HepG2 (cell line): ENCODE results near the gene ZNF493. TPM values are rescaled to one million over a fixed set of nuclear protein-coding genes. Genes with fewer than 3 reads are reported as not detected.
A peak's percentile ranks its signal among the peaks of the same experiment; 100 is the strongest.

ENCODE experiments used
- CHD4 ChIP-seq: fragments of 200-600 bp; sonication (generic); IDR thresholded peaks from 2 replicates; pipeline ENCODE4 v1.7.0; 2017; ENCODE audit warnings: mild to moderate bottlenecking, low read length, borderline replicate concordance
- EHMT2 ChIP-seq: fragments of 200-600 bp; sonication (generic); IDR thresholded peaks from 2 replicates; pipeline ENCODE4 v1.7.0; 2017; ENCODE audit warnings: antibody characterized with exemption, low read depth, low read length, borderline replicate concordance
- FOSL2 ChIP-seq: sonication (generic); formaldehyde crosslinking; IDR thresholded peaks from 2 replicates; pipeline ENCODE4 v1.4.0; 2020; ENCODE audit warnings: missing genetic modification reagents
- IKZF1 ChIP-seq: fragments of 450-650 bp; IDR thresholded peaks from 2 replicates; pipeline ENCODE4 v1.7.1; 2016
- MIER2 ChIP-seq: IDR thresholded peaks from 2 replicates; pipeline ENCODE4 v1.6.1; 2016; ENCODE audit warnings: missing biosample characterization, missing genetic modification reagents
- NR2F2 ChIP-seq: IDR thresholded peaks from 2 replicates; pipeline ENCODE4 v1.6.1; 2012; ENCODE audit warnings: low read depth, inconsistent platforms, borderline replicate concordance
- NRL ChIP-seq: sonication (generic); formaldehyde crosslinking; IDR thresholded peaks from 2 replicates; pipeline ENCODE4 v1.5.0; 2020; ENCODE audit warnings: missing genetic modification reagents, mild to moderate bottlenecking, moderate library complexity, borderline replicate concordance
- POLR2G ChIP-seq: fragments of 200-400 bp; formaldehyde crosslinking; IDR thresholded peaks from 2 replicates; pipeline ENCODE4 v1.6.1; 2018; ENCODE audit warnings: mild to moderate bottlenecking, low read depth, low read length, moderate library complexity
- RFX1 ChIP-seq: fragments of 450-650 bp; IDR thresholded peaks from 2 replicates; pipeline ENCODE4 v1.6.1; 2017
- SP140L ChIP-seq: sonication (generic); formaldehyde crosslinking; IDR thresholded peaks from 2 replicates; pipeline ENCODE4 v1.4.0; 2020; ENCODE audit warnings: missing genetic modification reagents, borderline replicate concordance
- SRF ChIP-seq: IDR thresholded peaks from 2 replicates; pipeline ENCODE4 v1.6.1; 2011; ENCODE audit warnings: mild to moderate bottlenecking, low read depth, low read length, moderate library complexity
- SUZ12 ChIP-seq: fragments of 150-350 bp; IDR thresholded peaks from 2 replicates; pipeline ENCODE4 v1.6.1; 2014; ENCODE audit warnings: low read depth, low read length
- ZBTB42 ChIP-seq: sonication (generic); formaldehyde crosslinking; IDR thresholded peaks from 2 replicates; pipeline ENCODE4 v1.5.0; 2020; ENCODE audit warnings: mild to moderate bottlenecking, missing genetic modification reagents
- ZEB1 ChIP-seq: IDR thresholded peaks from 2 replicates; pipeline ENCODE4 v1.6.1; 2012; ENCODE audit warnings: mild to moderate bottlenecking, low read depth, inconsistent platforms; ENCODE audit not compliant: insufficient replicate concordance
- ZMYM2 ChIP-seq: sonication (generic); formaldehyde crosslinking; IDR thresholded peaks from 2 replicates; pipeline ENCODE4 v1.8.0; 2022; ENCODE audit warnings: mild to moderate bottlenecking, missing genetic modification reagents
- ZNF224 ChIP-seq: sonication (generic); formaldehyde crosslinking; IDR thresholded peaks from 2 replicates; pipeline ENCODE4 v1.5.0; 2020; ENCODE audit warnings: mild to moderate bottlenecking, missing genetic modification reagents
- ZNF260 ChIP-seq: sonication (generic); formaldehyde crosslinking; IDR thresholded peaks from 2 replicates; pipeline ENCODE4 v1.4.0; 2020; ENCODE audit warnings: missing genetic modification reagents, low read depth, mild to moderate bottlenecking, borderline replicate concordance
- ZNF33A ChIP-seq: sonication (generic); formaldehyde crosslinking; IDR thresholded peaks from 2 replicates; pipeline ENCODE4 v1.5.1; 2020; ENCODE audit warnings: missing genetic modification reagents, mild to moderate bottlenecking, moderate library complexity, borderline replicate concordance
- ZSCAN9 ChIP-seq: IDR thresholded peaks from 2 replicates; pipeline ENCODE4 v1.6.1; 2016; ENCODE audit warnings: borderline replicate concordance
- ZZZ3 ChIP-seq: sonication (generic); formaldehyde crosslinking; IDR thresholded peaks from 2 replicates; pipeline ENCODE4 v1.4.0; 2020; ENCODE audit warnings: missing genetic modification reagents, mild to moderate bottlenecking, borderline replicate concordance
- polyA plus RNA-seq, 8 experiments: library from polyadenylated mRNA; depleted of rRNA in 3 of 8; stranded (reverse) in 7 of 8; unstranded in 1 of 8; fragments of >200 nt; fragmentation: Illumina TruSeq in 4 of 8; extraction: Trizol in 4 of 8; gene quantifications; 2 replicates each; pipeline versions ENCODE4 v1.2.1 to v1.2.3, GENCODE V29; 2011 to 2016; ENCODE audit warnings: low read depth in 4 of 8, missing spikeins in 1 of 8, mixed read lengths in 1 of 8; ENCODE audit not compliant: insufficient read depth in 1 of 8
- total RNA-seq, 5 experiments: library from RNA; depleted of rRNA; stranded (reverse); fragments of >200 nt; fragmentation: Illumina TruSeq; extraction: Trizol; gene quantifications; 2 replicates each; pipeline ENCODE4 v1.2.3, GENCODE V29; 2016; ENCODE audit warnings: low read depth in 1 of 5
- TF ChIP-seq, protein P1 (sequence below): sonication (generic); formaldehyde crosslinking; IDR thresholded peaks from 2 replicates; pipeline ENCODE4 v1.5.1; 2020; ENCODE audit warnings: missing genetic modification reagents, mild to moderate bottlenecking, borderline replicate concordance
- TF ChIP-seq, protein P2 (sequence below): sonication (generic); formaldehyde crosslinking; IDR thresholded peaks from 2 replicates; pipeline ENCODE4 v1.8.0; 2022; ENCODE audit warnings: mild to moderate bottlenecking, missing genetic modification reagents, moderate library complexity
- TF ChIP-seq, protein P3 (sequence below): sonication (generic); formaldehyde crosslinking; IDR thresholded peaks from 2 replicates; pipeline ENCODE4 v1.5.0; 2020; ENCODE audit warnings: mild to moderate bottlenecking, missing genetic modification reagents, borderline replicate concordance
- TF ChIP-seq, protein P4 (sequence below): IDR thresholded peaks from 2 replicates; pipeline ENCODE4 v1.6.1; 2016; ENCODE audit warnings: low read depth, borderline replicate concordance
- TF ChIP-seq, protein P5 (sequence below): sonication (generic); formaldehyde crosslinking; IDR thresholded peaks from 2 replicates; pipeline ENCODE4 v1.9.0; 2021; ENCODE audit warnings: missing genetic modification reagents, mild to moderate bottlenecking, borderline replicate concordance

Gene ZNF493
- total and polyA plus RNA-seq, 2 of the 13 experiments (the other 11 are each of a cell fraction or from before 2014, with no cell fraction given): 6.8 to 9.0 TPM

DNA sequence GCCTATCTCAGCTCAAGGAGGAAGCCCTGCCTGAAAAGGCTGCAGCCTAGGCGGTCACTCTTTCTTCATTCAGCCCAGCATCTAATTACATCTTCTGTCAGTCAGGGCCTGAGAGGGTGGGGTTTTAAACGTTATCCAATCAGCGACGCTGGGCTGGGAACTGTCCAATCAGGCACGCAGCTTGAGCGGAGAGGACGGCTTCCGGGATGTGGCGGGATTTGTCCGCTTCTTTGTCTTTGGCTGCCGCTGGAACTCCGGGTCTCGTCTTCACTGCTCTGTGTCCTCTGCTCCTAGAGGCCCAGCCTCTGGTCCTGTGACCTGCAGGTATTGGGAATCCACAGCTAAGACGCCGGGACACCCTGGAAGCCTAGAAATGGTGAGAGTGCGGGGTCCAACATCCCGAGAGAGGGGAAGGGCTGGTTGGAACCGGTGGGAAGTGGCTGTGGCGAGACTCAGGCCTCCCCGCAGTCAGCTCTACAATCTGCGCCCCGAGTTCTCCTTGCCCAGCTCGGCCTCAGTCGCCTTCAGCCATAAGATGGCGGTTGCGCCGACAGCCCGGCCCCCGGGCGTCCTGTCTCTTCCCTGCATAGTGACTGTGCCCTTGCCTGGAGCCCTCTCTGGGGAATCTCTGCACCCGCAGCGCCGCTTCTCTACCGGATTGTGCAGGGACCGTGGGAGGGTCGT is 38.0 kb upstream of the ZNF493 start, which contains the start of gene ZNF738 (continued):
- TF ChIP-seq, protein P1, sequence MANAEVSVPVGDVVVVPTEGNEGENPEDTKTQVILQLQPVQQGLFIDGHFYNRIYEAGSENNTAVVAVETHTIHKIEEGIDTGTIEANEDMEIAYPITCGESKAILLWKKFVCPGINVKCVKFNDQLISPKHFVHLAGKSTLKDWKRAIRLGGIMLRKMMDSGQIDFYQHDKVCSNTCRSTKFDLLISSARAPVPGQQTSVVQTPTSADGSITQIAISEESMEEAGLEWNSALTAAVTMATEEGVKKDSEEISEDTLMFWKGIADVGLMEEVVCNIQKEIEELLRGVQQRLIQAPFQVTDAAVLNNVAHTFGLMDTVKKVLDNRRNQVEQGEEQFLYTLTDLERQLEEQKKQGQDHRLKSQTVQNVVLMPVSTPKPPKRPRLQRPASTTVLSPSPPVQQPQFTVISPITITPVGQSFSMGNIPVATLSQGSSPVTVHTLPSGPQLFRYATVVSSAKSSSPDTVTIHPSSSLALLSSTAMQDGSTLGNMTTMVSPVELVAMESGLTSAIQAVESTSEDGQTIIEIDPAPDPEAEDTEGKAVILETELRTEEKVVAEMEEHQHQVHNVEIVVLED: no peak
- TF ChIP-seq EHMT2 (no peak), CHD4 (no peak), NRL (no peak), SP140L (CRISPR knock-in tag) (no peak), SRF (peak; percentile 37; the same call in 1 of the 2 replicates), ZNF224 (CRISPR knock-in tag) (0 out of 2 replicates have a peak, but pooled peaks have one; percentile 45), MIER2 (CRISPR knock-in tag) (no peak), ZBTB42 (CRISPR knock-in tag) (no peak), ZSCAN9 (no peak), ZEB1 (no peak), ZNF33A (no peak), FOSL2 (no peak), SUZ12 (no peak), RFX1 (no peak), ZNF260 (CRISPR knock-in tag) (no peak), ZMYM2 (CRISPR knock-in tag) (no peak), ZZZ3 (CRISPR knock-in tag) (no peak), IKZF1 (no peak), NR2F2 (no peak), POLR2G (peak; percentile 57; the same call in 1 of the 2 replicates)
- TF ChIP-seq, protein P2, sequence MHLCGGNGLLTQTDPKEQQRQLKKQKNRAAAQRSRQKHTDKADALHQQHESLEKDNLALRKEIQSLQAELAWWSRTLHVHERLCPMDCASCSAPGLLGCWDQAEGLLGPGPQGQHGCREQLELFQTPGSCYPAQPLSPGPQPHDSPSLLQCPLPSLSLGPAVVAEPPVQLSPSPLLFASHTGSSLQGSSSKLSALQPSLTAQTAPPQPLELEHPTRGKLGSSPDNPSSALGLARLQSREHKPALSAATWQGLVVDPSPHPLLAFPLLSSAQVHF (CRISPR knock-in tag): no peak
- TF ChIP-seq, protein P3, sequence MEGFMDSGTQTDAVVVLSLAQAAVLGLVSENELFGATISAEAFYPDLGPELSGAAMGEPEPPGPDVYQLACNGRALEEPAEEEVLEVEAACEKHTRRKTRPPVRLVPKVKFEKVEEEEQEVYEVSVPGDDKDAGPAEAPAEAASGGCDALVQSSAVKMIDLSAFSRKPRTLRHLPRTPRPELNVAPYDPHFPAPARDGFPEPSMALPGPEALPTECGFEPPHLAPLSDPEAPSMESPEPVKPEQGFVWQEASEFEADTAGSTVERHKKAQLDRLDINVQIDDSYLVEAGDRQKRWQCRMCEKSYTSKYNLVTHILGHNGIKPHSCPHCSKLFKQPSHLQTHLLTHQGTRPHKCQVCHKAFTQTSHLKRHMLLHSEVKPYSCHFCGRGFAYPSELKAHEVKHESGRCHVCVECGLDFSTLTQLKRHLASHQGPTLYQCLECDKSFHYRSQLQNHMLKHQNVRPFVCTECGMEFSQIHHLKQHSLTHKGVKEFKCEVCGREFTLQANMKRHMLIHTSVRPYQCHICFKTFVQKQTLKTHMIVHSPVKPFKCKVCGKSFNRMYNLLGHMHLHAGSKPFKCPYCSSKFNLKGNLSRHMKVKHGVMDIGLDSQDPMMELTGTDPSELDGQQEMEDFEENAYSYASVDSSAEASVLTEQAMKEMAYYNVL: no peak
- TF ChIP-seq, protein P4, sequence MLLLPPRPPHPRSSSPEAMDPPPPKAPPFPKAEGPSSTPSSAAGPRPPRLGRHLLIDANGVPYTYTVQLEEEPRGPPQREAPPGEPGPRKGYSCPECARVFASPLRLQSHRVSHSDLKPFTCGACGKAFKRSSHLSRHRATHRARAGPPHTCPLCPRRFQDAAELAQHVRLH: no peak
- TF ChIP-seq, protein P5, sequence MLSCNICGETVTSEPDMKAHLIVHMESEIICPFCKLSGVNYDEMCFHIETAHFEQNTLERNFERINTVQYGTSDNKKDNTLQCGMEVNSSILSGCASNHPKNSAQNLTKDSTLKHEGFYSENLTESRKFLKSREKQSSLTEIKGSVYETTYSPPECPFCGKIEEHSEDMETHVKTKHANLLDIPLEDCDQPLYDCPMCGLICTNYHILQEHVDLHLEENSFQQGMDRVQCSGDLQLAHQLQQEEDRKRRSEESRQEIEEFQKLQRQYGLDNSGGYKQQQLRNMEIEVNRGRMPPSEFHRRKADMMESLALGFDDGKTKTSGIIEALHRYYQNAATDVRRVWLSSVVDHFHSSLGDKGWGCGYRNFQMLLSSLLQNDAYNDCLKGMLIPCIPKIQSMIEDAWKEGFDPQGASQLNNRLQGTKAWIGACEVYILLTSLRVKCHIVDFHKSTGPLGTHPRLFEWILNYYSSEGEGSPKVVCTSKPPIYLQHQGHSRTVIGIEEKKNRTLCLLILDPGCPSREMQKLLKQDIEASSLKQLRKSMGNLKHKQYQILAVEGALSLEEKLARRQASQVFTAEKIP (CRISPR knock-in tag): no peak
